B cell (primary cell): ENCODE measurements around the gene DYTN. TPM values are rescaled to one million over a fixed set of nuclear protein-coding genes. Genes with fewer than 3 reads are reported as not detected.

Experiments
- ATAC-seq: fragments of 200-7000 bp; cut with Tn5 transposase; one replicate; pipeline ENCODE4 v1.10.0; 2021; ENCODE audit warnings: low read depth, mild to moderate bottlenecking, moderate number of reproducible peaks, moderate library complexity
- CTCF ChIA-PET: fragments of 350-600 bp; sonication (Branson Sonifier 250); formaldehyde crosslinking; loops from one replicate; lab custom pipeline; 2021; ENCODE audit warnings: antibody characterized with exemption, inconsistent platforms; lab: Charles Lee
- POLR2A ChIA-PET: fragments of 350-600 bp; sonication (Branson Sonifier 250); formaldehyde crosslinking; loops from one replicate; lab custom pipeline; 2021; ENCODE audit warnings: antibody characterized with exemption; lab: Charles Lee
- DNase-seq: peaks from one replicate; pipeline ENCODE4 v3.0.0; 2013
- H2AFZ ChIP-seq: 2 replicates; pipeline ENCODE4 v1.6.1; 2012; ENCODE audit warnings: mild to moderate bottlenecking, low read depth, low read length; ENCODE audit not compliant: insufficient read depth, poor library complexity, severe bottlenecking
- H3K27ac ChIP-seq, 2 donors: 1 replicate in 1 of 2; 2 replicates in 1 of 2; pipeline ENCODE4 v1.5.1; 2012 to 2013; ENCODE audit warnings: low read length in 2 of 2, mild to moderate bottlenecking in 2 of 2, moderate library complexity in 1 of 2
- H3K27me3 ChIP-seq, 4 experiments: fragments of 200-600 bp in 1 of 4; sonication (generic) in 1 of 4; replicated peaks in 1 of 4; 1 replicate in 2 of 4; 2 replicates in 2 of 4; pipeline versions ENCODE4 v1.6.1 to v1.7.0; 2013 to 2016; ENCODE audit warnings: low read length in 3 of 4, mild to moderate bottlenecking in 2 of 4, mixed read lengths in 1 of 4, moderate library complexity in 1 of 4; ENCODE audit not compliant: insufficient read depth in 4 of 4, control insufficient read depth in 3 of 4; ENCODE audit errors: control extremely low read depth in 1 of 4
- H3K36me3 ChIP-seq, 2 experiments: replicated peaks in 1 of 2; 1 replicate in 1 of 2; 2 replicates in 1 of 2; pipeline versions ENCODE4 v1.6.1 to v1.7.1; 2013; ENCODE audit warnings: low read length in 1 of 2; ENCODE audit not compliant: insufficient read depth in 2 of 2, control insufficient read depth in 1 of 2; ENCODE audit errors: control extremely low read depth in 1 of 2, extremely low read depth in 1 of 2
- H3K4me1 ChIP-seq, 2 donors: fragments of 200-600 bp in 1 of 2; sonication (generic) in 1 of 2; 1 replicate in 1 of 2; 2 replicates in 1 of 2; pipeline versions ENCODE4 v1.5.1 to v1.6.1; 2013 to 2017; ENCODE audit warnings: low read length in 2 of 2; ENCODE audit not compliant: control insufficient read depth in 2 of 2, insufficient read depth in 2 of 2
- H3K4me2 ChIP-seq: replicated peaks from 2 replicates; pipeline ENCODE3; 2012; ENCODE audit warnings: mild to moderate bottlenecking, low read depth, low read length; ENCODE audit not compliant: poor library complexity, severe bottlenecking
- H3K4me3 ChIP-seq, 5 experiments: fragments of 200-600 bp in 1 of 5; sonication (generic) in 1 of 5; 1 replicate in 3 of 5; 2 replicates in 2 of 5; pipeline versions ENCODE4 v1.5.1 to v1.7.0; 2011 to 2016; ENCODE audit warnings: low read length in 4 of 5, mild to moderate bottlenecking in 4 of 5, low read depth in 2 of 5, control low read depth in 1 of 5, moderate library complexity in 1 of 5; ENCODE audit not compliant: insufficient read depth in 1 of 5; ENCODE audit errors: control extremely low read depth in 1 of 5, extremely low read depth in 1 of 5
- H3K79me2 ChIP-seq: fragments of 200-600 bp; sonication (generic); one replicate; pipeline ENCODE4 v1.6.0; 2016; ENCODE audit warnings: low read length; ENCODE audit not compliant: control insufficient read depth, insufficient read depth
- H3K9ac ChIP-seq: fragments of 200-600 bp; sonication (generic); 2 replicates; pipeline ENCODE4 v1.6.1; 2017; ENCODE audit warnings: mild to moderate bottlenecking, low read length, moderate library complexity
- H3K9me3 ChIP-seq, 3 donors: one replicate each; pipeline versions ENCODE4 v1.6.1 to v1.7.1; 2013; ENCODE audit warnings: low read length in 2 of 3; ENCODE audit not compliant: control insufficient read depth in 2 of 3, insufficient read depth in 1 of 3; ENCODE audit errors: control extremely low read depth in 1 of 3
- H4K20me1 ChIP-seq: 2 replicates; pipeline ENCODE4 v1.6.0; 2012; ENCODE audit warnings: mild to moderate bottlenecking, low read length; ENCODE audit not compliant: insufficient read depth, control insufficient read depth, poor library complexity, severe bottlenecking
- H3K27ac Mint-ChIP-seq: one replicate; pipeline ENCODE4 v1.8.0; 2021; ENCODE audit warnings: mixed read lengths
- H3K27me3 Mint-ChIP-seq: one replicate; pipeline ENCODE4 v1.8.0; 2021; ENCODE audit warnings: mixed read lengths
- H3K4me1 Mint-ChIP-seq: one replicate; pipeline ENCODE4 v1.8.0; 2021; ENCODE audit warnings: mixed read lengths
- H3K4me3 Mint-ChIP-seq: one replicate; pipeline ENCODE4 v1.8.0; 2021; ENCODE audit warnings: mixed read lengths
- H3K9me3 Mint-ChIP-seq: one replicate; pipeline ENCODE4 v1.8.0; 2022; ENCODE audit warnings: mixed read lengths; ENCODE audit not compliant: insufficient read depth
- CTCF ChIP-seq: fragments of 200-600 bp; IDR thresholded peaks from one replicate; pipeline ENCODE4 v1.8.0; 2022; ENCODE audit warnings: antibody characterized with exemption, mild to moderate bottlenecking
- EZH2 ChIP-seq: IDR thresholded peaks from 2 replicates; pipeline ENCODE4 v1.6.1; 2012; ENCODE audit warnings: borderline replicate concordance, low read depth, mild to moderate bottlenecking, moderate library complexity, low read length; ENCODE audit not compliant: insufficient read depth, poor library complexity, severe bottlenecking
- WGBS: methylation state at CpG from one replicate; pipeline ENCODE4 v1.1.5; 2013; ENCODE audit warnings: missing lambda C conversion rate; ENCODE audit not compliant: insufficient coverage; 5-methylcytosine and 5-hydroxymethylcytosine counted together
- intact Hi-C: fragments of 100-400 bp; cut with micrococcal nuclease; formaldehyde crosslinking; loops from one replicate; pipeline ENCODE4 v1.10.0; 2022
- polyA plus RNA-seq: library from polyadenylated mRNA; depleted of rRNA; stranded (reverse); fragments of >200 nt; gene quantifications from 2 replicates; pipeline ENCODE4 v1.2.3, GENCODE V29; 2012
- total RNA-seq, 2 donors: library from RNA; stranded (reverse); fragments of 120-200 nt in 1 of 2; gene quantifications; 1 replicate in 1 of 2; 2 replicates in 1 of 2; pipeline versions ENCODE4 v1.2.3 to v1.2.4, GENCODE V29; 2013 to 2022

DYTN gene
- total and polyA plus RNA-seq, 2 donors (not counting 1 experiment from before 2014, with no cell fraction given): not detected

DNA sequence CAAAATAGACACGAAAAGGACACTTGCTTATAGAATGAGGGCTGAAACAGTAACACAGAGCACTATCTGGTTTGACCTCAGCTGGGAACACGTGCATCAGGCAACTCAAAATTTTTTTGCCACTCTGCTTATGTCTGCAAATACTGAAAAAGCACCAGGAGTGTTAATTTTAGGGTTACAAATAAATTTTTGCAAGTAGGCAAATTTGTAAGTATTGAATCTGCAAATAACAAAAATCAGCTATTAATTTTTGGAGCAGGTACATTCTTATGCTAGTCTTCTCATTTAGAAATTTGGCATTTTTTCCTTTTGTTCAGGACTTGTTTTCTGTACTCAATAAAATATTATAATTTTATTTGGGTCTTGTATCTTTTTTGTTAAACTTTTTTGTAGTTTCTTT lies 29.7 kb downstream of the DYTN start:
- H3K27ac Mint-ChIP-seq: no peak overlapping the region
- H3K4me3 Mint-ChIP-seq: no peak overlapping the region
- 90% methylated on average over 2 of the region's 2 CpGs for WGBS
- no peak overlapping the region for H3K9ac ChIP-seq
- TF ChIP-seq EZH2: no peak
- ChIA-PET POLR2A (no interaction called here), CTCF (interaction anchor here (0.7 to 1.2 kb wide), 2 partner anchors 94 to 788 kb away, joined by 3 to 4 read pairs; no protein-coding TSS in a partner anchor)
- H4K20me1 ChIP-seq: no peaks in the 10 kb centered on the region
- ATAC-seq: no peak
- no peak overlapping the region for H3K27ac ChIP-seq
- H3K79me2 ChIP-seq: no peaks in the 10 kb centered on the region
- no peaks in the 10 kb centered on the region for H3K4me1 Mint-ChIP-seq
- H2AFZ ChIP-seq: no peak overlapping the region
- no peak for DNase-seq
- no peaks in the 10 kb centered on the region for H3K4me1 ChIP-seq
- no peaks in the 10 kb centered on the region for H3K27me3 ChIP-seq
- H3K4me3 ChIP-seq: no peak overlapping the region
- no peaks in the 10 kb centered on the region for H3K9me3 ChIP-seq
- H3K9me3 Mint-ChIP-seq: no peaks in the 10 kb centered on the region
- H3K27me3 Mint-ChIP-seq: peaks cover 19% of the 10 kb centered on the region
- no peak overlapping the region for H3K4me2 ChIP-seq
- no peaks in the 10 kb centered on the region for H3K36me3 ChIP-seq
- intact Hi-C loops: no loop called here

DNA sequence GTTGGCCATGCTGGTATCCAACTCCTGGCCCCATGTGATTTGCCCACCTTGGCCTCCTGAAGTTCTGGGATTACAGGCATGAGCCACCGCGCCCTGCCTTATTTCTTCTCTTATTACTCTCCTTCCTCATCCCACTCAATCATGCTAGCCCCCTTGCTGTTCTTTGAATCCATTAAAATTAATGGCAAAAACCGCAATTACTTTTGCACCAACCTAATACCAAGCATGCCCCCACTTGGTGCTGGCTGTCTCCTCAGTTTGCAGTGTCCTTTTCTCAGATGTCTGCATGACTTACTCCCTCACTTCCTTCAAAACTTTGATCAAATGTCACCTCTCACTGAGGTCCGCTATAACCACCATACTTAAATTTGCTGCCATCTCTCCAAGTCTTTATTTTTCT lies 34.6 kb downstream of the DYTN start:
- Histone ChIP-seq H3K9me3 (no peaks in the 10 kb centered on the region), H4K20me1 (no peaks in the 10 kb centered on the region), H3K27ac (no peak overlapping the region), H2AFZ (no peak overlapping the region), H3K27me3 (no peaks in the 10 kb centered on the region), H3K79me2 (no peaks in the 10 kb centered on the region), H3K4me2 (no peak overlapping the region), H3K9ac (no peak overlapping the region), H3K4me3 (no peak overlapping the region), H3K4me1 (no peaks in the 10 kb centered on the region), H3K36me3 (no peaks in the 10 kb centered on the region)
- Mint-ChIP-seq H3K27me3 (peaks cover 15% of the 10 kb centered on the region), H3K27ac (no peak overlapping the region), H3K4me1 (no peaks in the 10 kb centered on the region), H3K9me3 (no peaks in the 10 kb centered on the region), H3K4me3 (no peak overlapping the region)
- no peak for ATAC-seq
- TF ChIP-seq EZH2 (no peak), CTCF (no peak)
- intact Hi-C loops: no loop called here
- ChIA-PET CTCF (no interaction called here), POLR2A (no interaction called here)
- DNase-seq: no peak
- 88% methylated on average over 3 of the region's 4 CpGs for WGBS
